ENCODE results near the gene TMEM263. TPM values are rescaled to one million over a fixed set of nuclear protein-coding genes. Genes with fewer than 3 reads are reported as not detected.

The TMEM263 gene
- total and polyA plus RNA-seq, 12 donors, result 12.1 to 64.7 (median 45.4) TPM

GRCh38 chr12:106945261-106945851, 10.4 kb upstream of the TMEM263 start:
- WGBS, 4 donors, result 20 to 46% (median 36%) methylated on average over 1 of the region's 1 CpG
- no peak for TF ChIP-seq POLR2A (IDR thresholded peaks at IDR 0.05)
- no peak for TF ChIP-seq CTCF (IDR thresholded peaks at IDR 0.05)
- H3K9me3 ChIP-seq (replicated peaks in 1 of 3), result peaks cover 0 to 5% (median 0%) of the 10 kb centered on the region in 3 donors

GRCh38 chr12:106947461-106947860, 8.2 kb upstream of the TMEM263 start:
- intact Hi-C loops (cut with DNase I), result no loop called here
- H3K36me3 ChIP-seq (replicated peaks in 1 of 2), result no peaks in the 10 kb centered on the region
- no peak overlapping the region for H3K4me3 ChIP-seq
- no peak overlapping the region for H3K27ac ChIP-seq
- H3K27me3 ChIP-seq, result no peaks in the 10 kb centered on the region
- TF ChIP-seq CTCF (IDR thresholded peaks at IDR 0.05), result no peak
- TF ChIP-seq POLR2A (IDR thresholded peaks at IDR 0.05), result no peak
- DNase-seq, result no peak
- peaks cover 0 to 5% (median 0%) of the 10 kb centered on the region in 3 donors for H3K9me3 ChIP-seq (replicated peaks in 1 of 3)
- no peaks in the 10 kb centered on the region for H3K4me1 ChIP-seq (replicated peaks in 1 of 2)

More at GRCh38 chr12:106945261-106945851, 10.4 kb upstream of the TMEM263 start:
- intact Hi-C loops (cut with DNase I), result no loop called here
- H3K36me3 ChIP-seq (replicated peaks in 1 of 2), result no peaks in the 10 kb centered on the region
- no peak for DNase-seq
- H3K27me3 ChIP-seq, result no peaks in the 10 kb centered on the region
- no peak overlapping the region for H3K27ac ChIP-seq
- peaks cover 7 to 14% of the 10 kb centered on the region in 2 donors for H3K4me1 ChIP-seq (replicated peaks in 1 of 2)
- H3K4me3 ChIP-seq, result no peak overlapping the region

GRCh38 chr12:106950591-106950990, 5.1 kb upstream of the TMEM263 start:
- WGBS, 4 donors, result 94 to 97% (median 96%) methylated on average over 5 of the region's 5 CpGs
- no peaks in the 10 kb centered on the region for H3K27me3 ChIP-seq

More at GRCh38 chr12:106950591-106950990, 5.1 kb upstream of the TMEM263 start:
- TF ChIP-seq CTCF (IDR thresholded peaks at IDR 0.05) (no peak), POLR2A (IDR thresholded peaks at IDR 0.05) (no peak)
- H3K9me3 ChIP-seq (replicated peaks in 1 of 3), result no peaks in the 10 kb centered on the region
- H3K27ac ChIP-seq, result no peak overlapping the region
- no peak for DNase-seq
- peaks cover 0 to 11% of the 10 kb centered on the region in 2 donors for H3K4me1 ChIP-seq (replicated peaks in 1 of 2)
- no peak overlapping the region for H3K4me3 ChIP-seq
- intact Hi-C loops (cut with DNase I), result loop anchor here in 1 of 2 donors (10.0 kb wide), 1 partner anchor 144 kb away; the partner anchor contains the start of gene CRY1
- H3K36me3 ChIP-seq (replicated peaks in 1 of 2), result no peaks in the 10 kb centered on the region
